ENCODE results near the gene GRIK4.

GRCh38 chr11:120556797-120557196 is 45.2 kb downstream of the GRIK4 start:
- TF ChIP-seq CTCF (IDR thresholded peaks at IDR 0.05) (no peak), POLR2AphosphoS5 (IDR thresholded peaks at IDR 0.05) (no peak), POLR2A (IDR thresholded peaks at IDR 0.05) (no peak)
